HS-5 (cell line): ENCODE results near the gene CCZ1B.
"Not testable (repeated sequence)": the region's sequence is repeated elsewhere in the genome, so short reads cannot be mapped to it uniquely, and the experiment has no call there.

Source experiments
- DNase-seq: peaks from one replicate; pipeline ENCODE4 v3.0.0-alpha.2; 2012; ENCODE audit warnings: low read depth

CCZ1B gene

GRCh38 chr7:6831018-6831725, 5.1 kb upstream of the CCZ1B start:
- DNase-seq = no peak

- peak; percentile 25 for DNase-seq
These were observed 4.0 kb upstream of the CCZ1B start for GRCh38 chr7:6830026-6830425.

GRCh38 chr7:6829616-6830015, 3.5 kb upstream of the CCZ1B start:
- not testable (repeated sequence) for DNase-seq

GRCh38 chr7:6827180-6827579, 1.1 kb upstream of the CCZ1B start:
- DNase-seq = not testable (repeated sequence)

- DNase-seq = not testable (repeated sequence)
These were observed 594 bp downstream of the CCZ1B start for GRCh38 chr7:6825236-6826125.

- not testable (repeated sequence) for DNase-seq
These were observed 4.5 kb downstream of the CCZ1B start for GRCh38 chr7:6821622-6822021.

- not testable (repeated sequence) for DNase-seq
These were observed 10.6 kb downstream of the CCZ1B start for GRCh38 chr7:6815470-6815869.

- not testable (repeated sequence) for DNase-seq
These were observed 13.1 kb downstream of the CCZ1B start for GRCh38 chr7:6813011-6813410.

- DNase-seq = not testable (repeated sequence)
These were observed 18.1 kb downstream of the CCZ1B start for GRCh38 chr7:6807959-6808358.

- not testable (repeated sequence) for DNase-seq
These were observed 18.6 kb downstream of the CCZ1B start for GRCh38 chr7:6807393-6807918.

GRCh38 chr7:6800331-6800730, 25.7 kb downstream of the CCZ1B start:
- not testable (repeated sequence) for DNase-seq

GRCh38 chr7:6799887-6800286, 26.2 kb downstream of the CCZ1B start:
- not testable (repeated sequence) for DNase-seq

GRCh38 chr7:6798047-6798446, 28.0 kb downstream of the CCZ1B start:
- DNase-seq = not testable (repeated sequence)

GRCh38 chr7:6797218-6797617, 28.9 kb downstream of the CCZ1B start:
- not testable (repeated sequence) for DNase-seq

- DNase-seq = not testable (repeated sequence)
These were observed 31.8 kb downstream of the CCZ1B start for GRCh38 chr7:6794276-6794675.

GRCh38 chr7:6792113-6792872, 33.8 kb downstream of the CCZ1B start:
- peak; percentile 36 for DNase-seq

GRCh38 chr7:6789353-6789752, 36.7 kb downstream of the CCZ1B start:
- DNase-seq = not testable (repeated sequence)

- DNase-seq = not testable (repeated sequence)
These were observed 44.5 kb downstream of the CCZ1B start for GRCh38 chr7:6781581-6781980.

- DNase-seq = not testable (repeated sequence)
These were observed 64.9 kb downstream of the CCZ1B start for GRCh38 chr7:6761186-6761585.

GRCh38 chr7:6753964-6754363, 72.1 kb downstream of the CCZ1B start, which contains the start of gene RSPH10B2:
Gene RSPH10B2 (plus strand): TSS chr7:6754103. CDS start chr7:6757678, 3,575 bp downstream.
- DNase-seq = not testable (repeated sequence)

GRCh38 chr7:6750173-6750572, 75.9 kb downstream of the CCZ1B start:
- not testable (repeated sequence) for DNase-seq

GRCh38 chr7:6749335-6749734, 76.7 kb downstream of the CCZ1B start:
- not testable (repeated sequence) for DNase-seq
